Lower leg skin (tissue), 3 donors: ENCODE measurements around the gene RWDD1.

Experiments used
- CTCF ChIP-seq, 3 donors: fragments of 450-650 bp; IDR thresholded peaks; one replicate each; pipeline ENCODE4 v1.5.1; 2016; ENCODE audit warnings: antibody characterized with exemption in 3 of 3, mild to moderate bottlenecking in 3 of 3, moderate library complexity in 2 of 3
- POLR2A ChIP-seq, 2 donors: fragments of 450-650 bp; IDR thresholded peaks; one replicate each; pipeline ENCODE4 v1.6.1; 2016 to 2017; ENCODE audit warnings: antibody characterized with exemption in 2 of 2, mild to moderate bottlenecking in 1 of 2, moderate library complexity in 1 of 2

- TF ChIP-seq CTCF (IDR thresholded peaks at IDR 0.05): no peak
- no peak for TF ChIP-seq POLR2A (IDR thresholded peaks at IDR 0.05)
Observed at GRCh38 chr6:116577486-116577885, 6.2 kb downstream of the RWDD1 start.
